NOMO-1 (cell line): Measurements from ENCODE around the gene KIF24.
"Not testable (repeated sequence)": the region's sequence is repeated elsewhere in the genome, so short reads cannot be mapped to it uniquely, and the experiment has no call there.

ENCODE experiments used
- DNase-seq, 2 experiments: peaks; one replicate each; lab custom pipeline; 2025; ENCODE audit not compliant: unreplicated experiment in 2 of 2; lab: John Stamatoyannopoulos, UW

The KIF24 gene

GRCh38 chr9:34363619-34364351, 34.7 kb upstream of the KIF24 start:
- DNase-seq = no peak

GRCh38 chr9:34362614-34363214, 33.6 kb upstream of the KIF24 start:
- DNase-seq = no peak

- not testable (repeated sequence) for DNase-seq
Observed at GRCh38 chr9:34352957-34353356, 23.9 kb upstream of the KIF24 start.

GRCh38 chr9:34352122-34352652, 23.1 kb upstream of the KIF24 start:
- DNase-seq = not testable (repeated sequence)

- no peak for DNase-seq
Observed at GRCh38 chr9:34349324-34349723, 20.3 kb upstream of the KIF24 start.

GRCh38 chr9:34347800-34348158, 18.7 kb upstream of the KIF24 start:
- no peak for DNase-seq

- DNase-seq = no peak
Observed at GRCh38 chr9:34346873-34347799, 18.1 kb upstream of the KIF24 start.

- no peak for DNase-seq
Observed at GRCh38 chr9:34343605-34344004, 14.5 kb upstream of the KIF24 start.

GRCh38 chr9:34343090-34343489, 14.0 kb upstream of the KIF24 start:
- no peak for DNase-seq

GRCh38 chr9:34341659-34342295, 12.7 kb upstream of the KIF24 start:
- DNase-seq = no peak

GRCh38 chr9:34338665-34339385, 9.8 kb upstream of the KIF24 start:
- DNase-seq = no peak

GRCh38 chr9:34338079-34338478, 9.0 kb upstream of the KIF24 start:
- not testable (repeated sequence) for DNase-seq

- DNase-seq = no peak
Observed at GRCh38 chr9:34337403-34337802, 8.3 kb upstream of the KIF24 start.

- DNase-seq = no peak
Observed at GRCh38 chr9:34335376-34335775, 6.3 kb upstream of the KIF24 start.

GRCh38 chr9:34334916-34335315, 5.8 kb upstream of the KIF24 start:
- DNase-seq = no peak

- no peak for DNase-seq
Observed at GRCh38 chr9:34334337-34334824, 5.3 kb upstream of the KIF24 start.

GRCh38 chr9:34333836-34334235, 4.8 kb upstream of the KIF24 start:
- no peak for DNase-seq

- no peak for DNase-seq
Observed at GRCh38 chr9:34332076-34332964, 3.3 kb upstream of the KIF24 start.

GRCh38 chr9:34331196-34331595, 2.1 kb upstream of the KIF24 start:
- DNase-seq = peak in 1 of 2 experiments; percentile 59
